Effector CD8-positive, alpha-beta T cell (primary cell): ENCODE data around the gene PKP4.
"Not testable (repeated sequence)": the region's sequence is repeated elsewhere in the genome, so short reads cannot be mapped to it uniquely, and the experiment has no call there.

Source experiments
- DNase-seq: peaks from one replicate; lab custom pipeline; 2025; lab: John Stamatoyannopoulos, UW

Gene PKP4

DNA sequence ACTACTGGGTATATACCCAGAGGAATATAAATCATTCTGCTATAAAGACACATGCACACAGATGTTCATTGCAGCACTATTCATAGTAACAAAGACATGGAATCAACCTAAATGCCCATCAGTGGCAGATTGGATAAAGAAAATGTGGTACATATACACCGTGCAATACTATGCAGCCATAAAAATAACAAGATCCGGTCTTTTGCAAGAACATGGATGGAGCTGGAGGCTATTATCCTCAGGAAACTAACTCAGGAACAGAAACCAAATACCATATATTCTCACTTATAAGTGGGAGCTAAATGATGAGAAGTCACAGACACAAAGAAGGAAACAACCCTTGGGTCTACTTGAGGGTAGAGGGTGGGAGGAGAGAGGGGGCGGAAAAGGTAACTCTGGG lies 16.5 kb downstream of the PKP4 start:
- not testable (repeated sequence) for DNase-seq

DNA sequence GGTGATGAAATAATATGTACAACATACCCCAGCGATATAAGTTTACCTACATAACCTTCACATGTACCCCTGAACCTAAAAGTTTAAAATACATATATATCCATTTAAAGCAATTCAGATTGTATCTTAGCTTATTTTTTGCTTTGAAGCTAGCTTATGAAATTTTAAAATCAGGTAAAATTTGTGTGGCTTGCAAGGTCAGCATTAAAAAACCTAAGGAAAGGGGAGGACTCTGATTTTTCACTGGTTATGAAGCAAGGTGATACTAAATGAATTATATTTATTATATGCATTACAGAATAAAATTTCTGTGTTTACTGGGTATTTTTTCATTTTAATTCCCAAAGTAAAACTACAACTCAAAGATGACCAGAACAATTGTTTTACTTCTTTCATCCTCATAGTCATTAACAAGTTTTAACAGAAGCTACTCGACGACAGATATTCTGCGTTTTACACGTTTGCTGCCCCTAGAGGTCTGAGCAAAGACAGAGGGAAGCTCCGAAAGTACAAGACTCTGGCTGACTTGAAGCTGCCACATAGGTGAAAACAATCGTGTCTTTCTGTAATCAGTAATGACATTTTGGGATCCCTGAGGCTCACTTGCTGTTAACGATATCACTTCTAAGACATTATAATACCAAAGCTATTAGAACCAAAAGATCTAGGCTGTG lies 17.1 kb downstream of the PKP4 start:
- DNase-seq: no peak

GRCh38 chr2:158474526-158475011 lies 17.8 kb downstream of the PKP4 start:
- not testable (repeated sequence) for DNase-seq

- DNase-seq: no peak
These were observed 20.4 kb downstream of the PKP4 start for GRCh38 chr2:158477202-158477601.

- DNase-seq: no peak
These were observed 21.5 kb downstream of the PKP4 start for GRCh38 chr2:158478237-158478636.

DNA sequence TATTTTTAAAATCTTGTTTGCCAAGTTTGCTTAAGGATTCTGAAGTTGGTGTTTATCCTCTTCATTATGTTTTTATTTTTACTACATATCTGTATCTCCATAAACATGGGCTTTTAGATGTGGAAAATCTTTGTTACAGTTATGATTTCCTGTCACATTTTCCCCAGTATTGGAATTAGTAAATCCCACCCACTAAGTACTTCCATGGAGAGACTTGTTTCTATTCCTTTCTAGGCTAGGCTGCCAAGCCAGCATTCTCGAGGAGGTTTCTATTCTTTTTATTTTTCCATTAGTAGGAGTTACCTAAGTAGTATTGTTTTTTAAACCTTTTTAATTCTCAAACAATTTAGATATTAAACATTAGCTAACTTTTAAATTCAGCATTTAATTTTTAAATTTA lies 22.1 kb downstream of the PKP4 start:
- DNase-seq: no peak

GRCh38 chr2:158481116-158481515 lies 24.4 kb downstream of the PKP4 start:
- no peak for DNase-seq

DNA sequence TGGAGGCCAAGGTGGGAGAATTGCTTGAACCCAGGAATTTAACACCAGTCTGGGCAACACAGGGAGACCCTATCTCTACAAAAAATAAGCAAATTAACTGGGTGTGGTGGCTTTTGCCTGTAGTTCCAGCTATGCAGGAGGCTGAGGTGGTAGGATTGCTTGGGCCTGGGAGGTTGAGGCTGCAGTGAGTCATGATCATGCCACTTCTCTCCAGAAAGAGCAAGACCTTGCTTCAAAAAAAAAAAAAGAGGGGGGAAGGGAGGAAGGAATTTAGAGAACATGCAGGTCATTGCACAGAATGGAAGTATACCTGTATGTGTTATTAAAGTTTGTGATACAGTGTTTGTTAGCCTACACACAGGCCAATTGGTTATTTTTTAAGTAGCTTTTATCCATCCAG lies 25.8 kb downstream of the PKP4 start:
- no peak for DNase-seq

DNA sequence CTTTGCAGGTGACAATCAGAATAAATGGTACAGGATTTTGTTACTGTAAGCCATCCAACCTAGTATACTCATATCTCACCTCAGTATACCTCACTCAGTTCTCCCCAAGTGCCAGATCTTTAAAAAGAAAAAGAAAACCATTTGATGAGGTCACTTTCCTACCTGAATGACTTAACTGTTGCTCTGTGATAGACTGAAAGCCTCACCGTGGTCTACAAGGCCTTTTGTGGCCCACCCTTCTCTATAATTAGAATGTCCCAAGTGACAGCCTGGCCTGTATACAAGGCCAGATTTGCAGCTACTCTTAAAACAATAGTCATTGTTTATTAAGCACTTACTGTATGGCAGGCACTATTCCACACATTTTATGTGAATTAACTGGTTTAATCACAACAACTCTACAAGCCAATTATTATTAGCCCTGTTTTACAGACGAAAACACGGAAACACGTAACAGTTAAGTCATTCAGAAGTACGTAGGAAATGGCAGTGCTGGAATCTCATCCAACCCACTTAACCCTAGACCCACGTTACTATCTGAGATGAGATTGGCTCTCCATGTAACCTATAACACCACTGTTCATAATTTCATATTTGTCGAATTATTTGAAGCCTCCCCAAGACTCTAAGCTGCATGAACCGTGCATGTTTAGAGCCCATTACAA lies 28.3 kb downstream of the PKP4 start:
- no peak for DNase-seq

DNA sequence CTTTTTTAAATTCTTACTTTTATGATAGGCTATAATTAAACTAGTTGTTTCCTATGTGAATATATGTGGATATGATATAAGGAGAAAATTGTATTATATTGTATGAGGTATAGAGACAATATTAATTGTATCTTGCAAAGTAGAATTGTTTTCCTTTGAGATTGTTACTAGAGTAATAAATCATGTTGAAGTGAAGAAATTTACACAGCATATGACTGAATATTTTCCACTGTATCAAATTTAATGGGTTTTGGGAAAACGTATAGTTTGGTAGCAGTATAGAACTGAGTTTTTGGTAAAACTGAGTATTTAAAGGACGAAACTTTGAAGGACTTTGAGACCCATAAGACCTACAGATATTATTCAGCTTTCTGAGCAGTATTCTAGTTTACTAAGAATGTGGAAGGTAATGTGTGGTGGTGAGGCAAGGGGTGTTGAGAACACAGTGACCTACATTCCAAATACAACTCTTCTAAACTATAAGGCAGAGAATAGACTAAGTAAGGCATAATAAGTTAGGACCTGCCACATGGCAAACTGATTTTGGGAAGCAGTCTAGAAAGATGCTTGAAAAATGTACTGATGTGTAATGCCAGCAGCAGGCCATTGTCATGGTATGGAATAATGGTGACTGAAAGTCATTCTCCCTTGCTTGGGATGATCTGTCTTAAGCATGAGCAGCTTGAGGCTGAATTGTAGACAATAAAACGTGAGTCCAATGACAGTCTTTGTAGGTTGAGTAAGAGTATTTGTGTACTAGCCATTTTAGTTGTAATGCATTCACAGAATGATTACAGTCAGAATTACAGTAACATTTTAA lies 29.6 kb downstream of the PKP4 start:
- no peak for DNase-seq

DNA sequence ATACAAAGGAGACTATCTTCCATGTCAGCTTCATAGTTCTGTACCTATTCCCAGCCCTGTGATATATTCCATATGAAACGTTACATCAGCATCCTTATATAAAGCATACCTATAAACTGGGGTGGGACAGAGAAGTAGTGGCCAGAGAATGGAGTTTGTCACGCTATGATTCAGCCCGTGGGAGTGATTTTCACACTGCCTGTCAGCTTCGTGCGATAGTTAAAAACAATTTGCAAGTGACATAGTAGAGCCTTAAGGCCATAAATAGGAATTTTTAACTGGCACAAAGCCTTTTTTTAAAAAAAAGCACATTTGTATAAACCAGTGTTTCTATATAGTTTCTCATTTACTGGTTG lies 30.2 kb downstream of the PKP4 start:
- DNase-seq: no peak

DNA sequence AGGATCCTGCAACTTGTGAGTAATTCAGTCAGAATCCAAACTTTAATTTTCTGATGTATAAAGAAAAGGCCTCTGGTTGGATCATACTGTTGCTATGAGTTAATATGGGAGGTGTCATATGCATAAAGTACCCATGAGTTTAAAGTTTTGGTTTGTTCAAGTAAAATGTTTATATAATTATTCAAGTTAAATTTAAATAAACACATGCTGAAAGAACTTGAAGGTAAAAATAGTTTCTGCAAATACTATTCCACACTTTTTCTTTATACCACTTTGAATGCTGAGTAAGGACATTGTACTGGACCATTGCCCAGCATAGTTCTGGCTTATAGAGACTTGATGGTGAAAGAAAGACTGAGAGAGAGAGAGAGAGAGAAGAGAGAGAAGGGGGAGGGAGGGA lies 30.7 kb downstream of the PKP4 start:
- no peak for DNase-seq

DNA sequence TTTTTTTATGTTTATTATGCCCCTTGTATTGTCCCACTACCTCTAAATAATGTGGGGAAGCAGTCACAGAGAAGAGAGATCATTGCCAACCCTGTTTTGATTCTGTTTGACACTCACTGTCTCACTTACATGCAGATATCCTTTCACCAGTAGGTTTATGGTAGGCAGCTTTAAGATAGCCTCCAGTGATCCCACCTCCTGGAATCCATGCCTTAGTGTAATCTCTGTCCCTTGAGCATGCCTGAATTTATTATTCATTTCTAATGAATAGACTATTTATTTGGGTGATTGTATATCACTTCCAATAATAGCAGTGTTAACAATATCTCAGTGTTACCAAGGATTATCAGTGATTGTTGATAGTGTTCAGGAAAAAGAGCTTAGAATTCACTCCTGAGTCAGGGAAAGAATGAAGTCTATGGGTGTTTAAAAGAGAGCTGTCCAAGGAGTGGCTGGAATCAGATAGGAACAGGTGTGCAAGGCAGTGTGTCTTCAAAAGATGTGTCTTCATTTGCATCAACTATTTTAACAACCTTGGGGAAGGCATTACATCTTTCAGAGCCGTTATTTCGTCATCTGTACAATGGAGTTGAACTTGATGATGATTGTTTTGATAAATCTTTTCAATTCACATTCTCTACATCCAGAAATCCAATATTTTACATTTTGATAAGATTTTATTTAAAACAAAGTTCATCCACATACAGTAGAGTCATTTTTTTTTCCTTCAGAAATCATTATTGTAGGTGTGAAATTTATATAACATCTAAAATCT lies 31.9 kb downstream of the PKP4 start:
- DNase-seq: no peak

DNA sequence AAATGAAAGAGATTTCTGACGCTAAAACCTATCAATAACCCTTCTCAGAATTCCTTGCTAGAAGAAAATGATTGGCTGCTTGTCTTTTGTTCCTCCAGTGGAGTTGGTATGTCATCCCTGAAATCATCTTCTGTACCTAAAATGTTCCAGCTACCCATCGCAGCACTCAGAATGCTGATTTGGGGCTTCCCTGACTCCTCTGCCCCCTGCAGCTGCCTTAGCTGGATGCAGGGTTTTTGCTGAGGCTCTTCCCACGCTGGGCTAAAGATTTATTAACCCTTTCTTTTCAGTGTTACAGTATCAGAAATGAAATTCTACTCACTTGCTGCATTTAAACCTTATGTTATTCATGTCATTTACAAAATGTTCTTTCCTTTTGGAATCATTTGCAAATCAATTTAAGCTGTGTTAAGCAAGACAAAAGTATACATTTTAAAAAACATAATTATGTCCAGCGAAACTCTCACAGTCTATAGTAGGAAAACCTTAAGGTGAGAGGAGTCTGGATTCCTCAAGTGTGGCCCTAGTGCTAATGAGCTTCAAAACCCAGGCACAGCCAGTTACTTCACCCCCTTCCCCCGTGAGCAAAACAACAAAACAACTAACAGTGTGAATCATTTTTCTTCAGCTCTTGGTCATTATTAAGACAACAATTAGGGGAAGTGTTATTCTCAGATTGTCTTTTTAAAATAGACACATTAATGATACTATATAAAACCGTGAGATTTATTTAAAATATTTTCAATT lies 32.8 kb downstream of the PKP4 start:
- DNase-seq: no peak

- no peak for DNase-seq
These were observed 34.3 kb downstream of the PKP4 start for GRCh38 chr2:158491072-158491471.

DNA sequence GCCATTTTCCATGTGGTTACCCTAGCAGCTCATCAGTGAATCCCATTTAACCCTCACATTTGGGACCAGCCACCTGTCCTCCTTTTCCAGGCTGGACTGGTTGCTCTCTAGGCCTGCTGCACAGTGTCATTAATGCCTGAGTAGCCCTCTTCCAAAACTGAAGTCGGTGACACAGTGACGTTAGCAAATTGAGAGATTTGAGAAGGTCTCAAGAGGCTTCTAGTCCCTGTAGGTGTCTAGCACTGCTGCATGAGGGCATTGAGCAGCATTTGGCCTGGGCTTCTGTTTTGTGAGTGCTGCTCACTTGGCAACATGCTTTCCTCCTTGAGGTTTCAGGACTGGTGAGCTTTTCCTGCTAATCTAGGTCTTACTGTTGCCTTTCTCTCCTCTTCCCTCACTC lies 36.7 kb downstream of the PKP4 start:
- DNase-seq: no peak

DNA sequence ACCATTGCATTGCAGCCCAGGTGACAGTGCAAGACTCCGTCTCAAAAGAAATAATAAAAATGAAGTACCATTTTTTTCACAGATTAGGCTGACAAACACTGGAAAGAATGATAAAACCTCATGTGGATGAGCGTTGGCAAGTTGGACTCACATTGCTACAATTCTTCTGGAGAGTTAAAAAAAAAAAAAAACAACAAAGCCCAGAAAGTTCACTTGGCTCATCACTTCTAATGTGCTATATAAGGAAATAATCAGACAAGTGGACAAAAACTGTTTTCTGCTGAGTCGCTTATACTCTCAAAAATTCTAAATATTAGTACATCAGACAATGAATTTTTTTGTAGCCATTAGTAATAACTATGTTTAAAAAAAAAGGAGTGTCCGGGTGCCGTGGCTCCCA lies 38.4 kb downstream of the PKP4 start:
- DNase-seq: no peak

GRCh38 chr2:158496986-158497385 lies 40.2 kb downstream of the PKP4 start:
- DNase-seq: no peak

GRCh38 chr2:158497486-158497885 lies 40.7 kb downstream of the PKP4 start:
- DNase-seq: no peak

- DNase-seq: no peak
These were observed 41.4 kb downstream of the PKP4 start for GRCh38 chr2:158498043-158498748.

GRCh38 chr2:158498749-158499136 lies 42.0 kb downstream of the PKP4 start:
- no peak for DNase-seq
